Measurements from ENCODE around the gene MND1.

Gene MND1

GRCh38 chr4:153464068-153464467 lies 119.6 kb downstream of the MND1 start:
- DNase-seq (ENCODE audit: low spot score) = no peak
- TF ChIP-seq CTCF (IDR thresholded peaks at IDR 0.05; ENCODE audit: extremely low read depth, missing control alignments) = no peak

Measured in GM20000 (cell line).